Cardiac muscle cell (in vitro differentiated cells and primary cell): ENCODE data around the gene GPN1. TPM values are rescaled to one million over a fixed set of nuclear protein-coding genes. Genes with fewer than 3 reads are reported as not detected.

Source experiments
- DNase-seq, 2 donors: peaks; one replicate each; pipeline versions ENCODE4 v3.0.0 to v3.0.0-alpha.2; 2010 to 2017; ENCODE audit warnings: low read depth in 1 of 2, low spot score in 1 of 2
- H3K27ac ChIP-seq: fragments of 200-600 bp; sonication (generic); 2 replicates; pipeline ENCODE4 v1.5.1; 2016
- H3K27me3 ChIP-seq: fragments of 200-600 bp; sonication (generic); 2 replicates; pipeline ENCODE4 v1.6.0; 2016; ENCODE audit warnings: control low read depth
- H3K36me3 ChIP-seq: fragments of 200-600 bp; sonication (generic); 2 replicates; pipeline ENCODE4 v1.5.1; 2016; ENCODE audit warnings: control low read depth
- H3K4me1 ChIP-seq: fragments of 200-600 bp; sonication (generic); 2 replicates; pipeline ENCODE4 v1.8.1; 2017; ENCODE audit warnings: low read depth, mild to moderate bottlenecking, mixed run types
- H3K4me3 ChIP-seq: fragments of 200-600 bp; sonication (generic); 2 replicates; pipeline ENCODE4 v1.5.1; 2016; ENCODE audit warnings: mild to moderate bottlenecking
- H3K9me3 ChIP-seq: fragments of 200-600 bp; sonication (generic); 2 replicates; pipeline ENCODE4 v1.5.1; 2017; ENCODE audit warnings: low read depth, mild to moderate bottlenecking, control low read depth
- CTCF ChIP-seq: IDR thresholded peaks from 2 replicates; pipeline ENCODE4 v1.5.1; 2012; ENCODE audit warnings: low read depth, mild to moderate bottlenecking, low read length
- polyA plus RNA-seq: library from polyadenylated mRNA; unstranded; fragments of >200 nt; fragmentation: Nextera tagmentation; extraction: Ambion mirVana; gene quantifications from 2 replicates; pipeline ENCODE4 v1.2.1, GENCODE V29; 2016
- total RNA-seq: library from RNA; depleted of rRNA; stranded (reverse); fragments of >200 nt; gene quantifications from 2 replicates; pipeline ENCODE4 v1.2.3, GENCODE V29; 2016

The GPN1 gene
- total and polyA plus RNA-seq, 2 experiments from 2014 or later: 24.1 to 52.5 TPM

GRCh38 chr2:27690052-27690451, 61.2 kb downstream of the GPN1 start:
- Histone ChIP-seq H3K9me3 (no peaks in the 10 kb centered on the region), H3K4me1 (no peaks in the 10 kb centered on the region), H3K4me3 (no peak overlapping the region), H3K36me3 (peaks cover 43% of the 10 kb centered on the region), H3K27ac (no peak overlapping the region), H3K27me3 (no peaks in the 10 kb centered on the region)
- TF ChIP-seq CTCF: no peak
- DNase-seq: no peak

- H3K27me3 ChIP-seq: no peaks in the 10 kb centered on the region
- no peak for DNase-seq
- H3K27ac ChIP-seq: no peak overlapping the region
- TF ChIP-seq CTCF: no peak
- peaks cover 16% of the 10 kb centered on the region for H3K4me1 ChIP-seq
- no peak overlapping the region for H3K4me3 ChIP-seq
- no peaks in the 10 kb centered on the region for H3K9me3 ChIP-seq
- peaks cover 17% of the 10 kb centered on the region for H3K36me3 ChIP-seq
Measured at GRCh38 chr2:27697660-27698059, 68.8 kb downstream of the GPN1 start.

Other genes with a start within 250 kb of the GPN1 start
- 29.7 and 31.7 TPM in 2 replicates for gene ZNF513, start 248.3 kb upstream of the GPN1 start, total RNA-seq
- 32.2 and 35.8 TPM in 2 replicates for gene ZNF513, start 248.3 kb upstream of the GPN1 start, polyA plus RNA-seq
- gene PPM1G, start 219.5 kb upstream of the GPN1 start, total RNA-seq: 96.2 and 101 TPM in 2 replicates
- 84.8 and 93.0 TPM in 2 replicates for gene PPM1G, start 219.5 kb upstream of the GPN1 start, polyA plus RNA-seq
- gene NRBP1, start 200.4 kb upstream of the GPN1 start, total RNA-seq: 82.1 and 122 TPM in 2 replicates
- gene NRBP1, start 200.4 kb upstream of the GPN1 start, polyA plus RNA-seq: 147 and 185 TPM in 2 replicates
- 1.3 and 2.8 TPM in 2 replicates for gene KRTCAP3, start 186.7 kb upstream of the GPN1 start, total RNA-seq
- gene KRTCAP3, start 186.7 kb upstream of the GPN1 start, polyA plus RNA-seq: 2.0 and 4.9 TPM in 2 replicates
- gene IFT172, start 139.3 kb upstream of the GPN1 start, total RNA-seq: 20.7 and 37.6 TPM in 2 replicates
- 35.1 and 35.4 TPM in 2 replicates for gene IFT172, start 139.3 kb upstream of the GPN1 start, polyA plus RNA-seq
- 39.4 and 53.4 TPM in 2 replicates for gene FNDC4, start 133.8 kb upstream of the GPN1 start, total RNA-seq
- gene FNDC4, start 133.8 kb upstream of the GPN1 start, polyA plus RNA-seq: 43.4 and 51.2 TPM in 2 replicates
- gene GCKR, start 132.2 kb upstream of the GPN1 start, total RNA-seq: not detected in 2 replicates
- not detected in 2 replicates for gene GCKR, start 132.2 kb upstream of the GPN1 start, polyA plus RNA-seq
- 22.0 and 38.6 TPM in 2 replicates for gene ZNF512, start 46.0 kb upstream of the GPN1 start, total RNA-seq
- gene ZNF512, start 46.0 kb upstream of the GPN1 start, polyA plus RNA-seq: 20.7 and 35.5 TPM in 2 replicates
- 4.2 and 6.1 TPM in 2 replicates for gene CCDC121, start within 50 bp of the GPN1 start, total RNA-seq
- 5.1 and 6.1 TPM in 2 replicates for gene CCDC121, start within 50 bp of the GPN1 start, polyA plus RNA-seq
- gene SUPT7L, start 34.6 kb downstream of the GPN1 start, total RNA-seq: 37.8 and 38.0 TPM in 2 replicates
- 34.3 and 38.3 TPM in 2 replicates for gene SUPT7L, start 34.6 kb downstream of the GPN1 start, polyA plus RNA-seq
- gene SLC4A1AP, start 34.8 kb downstream of the GPN1 start, total RNA-seq: 30.2 and 34.8 TPM in 2 replicates
- gene SLC4A1AP, start 34.8 kb downstream of the GPN1 start, polyA plus RNA-seq: 35.9 and 40.3 TPM in 2 replicates
- gene MRPL33, start 142.7 kb downstream of the GPN1 start, total RNA-seq: 46.6 and 78.6 TPM in 2 replicates
- 240 and 271 TPM in 2 replicates for gene MRPL33, start 142.7 kb downstream of the GPN1 start, polyA plus RNA-seq